BLaER1 treated with 17β-estradiol and CSF1 and Interleukin-3, amounts not matched to agents 10 nM and 100 nM (cell line): ENCODE measurements around the gene WASHC4.

Source experiments
- H3K27ac ChIP-seq, 11 experiments: shearing (Covaris generic); formaldehyde crosslinking; 2 replicates each; pipeline ENCODE4 v1.8.1; 2022
- H3K27me3 ChIP-seq, 11 experiments: shearing (Covaris generic); formaldehyde crosslinking; 2 replicates each; pipeline ENCODE4 v1.8.1; 2022
- H3K36me3 ChIP-seq, 11 experiments: shearing (Covaris generic); formaldehyde crosslinking; 2 replicates each; pipeline ENCODE4 v1.8.1; 2022
- H3K4me1 ChIP-seq, 10 experiments: shearing (Covaris generic); formaldehyde crosslinking; 2 replicates each; pipeline ENCODE4 v1.8.1; 2022
- H3K4me2 ChIP-seq, 11 experiments: shearing (Covaris generic); formaldehyde crosslinking; 2 replicates each; pipeline ENCODE4 v1.8.1; 2022
- H3K4me3 ChIP-seq, 10 experiments: shearing (Covaris generic); formaldehyde crosslinking; 2 replicates each; pipeline ENCODE4 v1.8.1; 2022
- H3K9ac ChIP-seq, 11 experiments: shearing (Covaris generic); formaldehyde crosslinking; 2 replicates each; pipeline ENCODE4 v1.8.1; 2022
- H3K9me3 ChIP-seq, 11 experiments: shearing (Covaris generic); formaldehyde crosslinking; replicated peaks in 1 of 11; 2 replicates each; pipeline ENCODE4 v1.8.1; 2022
- H4K20me1 ChIP-seq, 11 experiments: shearing (Covaris generic); formaldehyde crosslinking; 2 replicates each; pipeline ENCODE4 v1.8.1; 2022
- Cebpa-rat ChIP-seq, 11 experiments: shearing (Covaris generic); IDR thresholded peaks; 2 replicates each; pipeline ENCODE4 v1.8.1; 2022

WASHC4 gene

GRCh38 chr12:105120551-105120950 is 13.0 kb downstream of the WASHC4 start:
- no peak for TF ChIP-seq Cebpa-rat (IDR thresholded peaks at IDR 0.05)
- H3K4me2 ChIP-seq: no peak overlapping the region
- H3K27ac ChIP-seq: no peak overlapping the region
- no peaks in the 10 kb centered on the region for H3K4me1 ChIP-seq
- no peak overlapping the region for H3K4me3 ChIP-seq
- H4K20me1 ChIP-seq: peaks cover 13 to 100% (median 78%) of the 10 kb centered on the region in 11 experiments; a peak in 19 of 22 replicates
- H3K36me3 ChIP-seq: peaks cover 97 to 100% (median 100%) of the 10 kb centered on the region in 11 experiments
- no peaks in the 10 kb centered on the region for H3K27me3 ChIP-seq
- H3K9me3 ChIP-seq: no peaks in the 10 kb centered on the region
- H3K9ac ChIP-seq: no peak overlapping the region

GRCh38 chr12:105138248-105138647 is 30.7 kb downstream of the WASHC4 start:
- Histone ChIP-seq H3K4me3 (no peak overlapping the region), H4K20me1 (peaks cover 6 to 98% (median 55%) of the 10 kb centered on the region in 11 experiments; a peak in 20 of 22 replicates), H3K9me3 (no peaks in the 10 kb centered on the region), H3K36me3 (peaks cover 88 to 100% (median 94%) of the 10 kb centered on the region in 11 experiments), H3K27ac (no peak overlapping the region), H3K9ac (no peak overlapping the region), H3K4me2 (no peak overlapping the region), H3K27me3 (no peaks in the 10 kb centered on the region), H3K4me1 (no peaks in the 10 kb centered on the region)
- no peak for TF ChIP-seq Cebpa-rat (IDR thresholded peaks at IDR 0.05)

- Histone ChIP-seq H3K4me3 (no peak overlapping the region), H3K4me2 (no peak overlapping the region), H3K27ac (no peak overlapping the region), H4K20me1 (peaks cover 4 to 98% (median 42%) of the 10 kb centered on the region in 11 experiments; a peak in 18 of 22 replicates), H3K9me3 (no peaks in the 10 kb centered on the region), H3K9ac (no peak overlapping the region), H3K27me3 (no peaks in the 10 kb centered on the region), H3K4me1 (no peaks in the 10 kb centered on the region), H3K36me3 (peaks cover 85 to 100% (median 94%) of the 10 kb centered on the region in 11 experiments)
- no peak for TF ChIP-seq Cebpa-rat (IDR thresholded peaks at IDR 0.05)
Measured at GRCh38 chr12:105141320-105141922, 33.9 kb downstream of the WASHC4 start.

- no peaks in the 10 kb centered on the region for H3K4me1 ChIP-seq
- no peaks in the 10 kb centered on the region for H3K9me3 ChIP-seq
- peaks cover 0 to 98% (median 34%) of the 10 kb centered on the region in 11 experiments; a peak in 18 of 22 replicates for H4K20me1 ChIP-seq
- no peak overlapping the region for H3K9ac ChIP-seq
- H3K27ac ChIP-seq: no peak overlapping the region
- no peak overlapping the region for H3K4me2 ChIP-seq
- no peak for TF ChIP-seq Cebpa-rat (IDR thresholded peaks at IDR 0.05)
- H3K4me3 ChIP-seq: no peak overlapping the region
- H3K36me3 ChIP-seq: peaks cover 85 to 100% (median 94%) of the 10 kb centered on the region in 11 experiments
- H3K27me3 ChIP-seq: no peaks in the 10 kb centered on the region
Measured at GRCh38 chr12:105142259-105142658, 34.7 kb downstream of the WASHC4 start.

GRCh38 chr12:105156260-105156659 is 48.7 kb downstream of the WASHC4 start:
- Histone ChIP-seq H3K9ac (no peak overlapping the region), H3K27me3 (no peaks in the 10 kb centered on the region), H3K36me3 (peaks cover 87 to 100% (median 98%) of the 10 kb centered on the region in 11 experiments), H3K4me2 (no peak overlapping the region), H3K4me3 (no peak overlapping the region), H3K4me1 (no peaks in the 10 kb centered on the region), H4K20me1 (peaks cover 0 to 97% (median 19%) of the 10 kb centered on the region in 11 experiments; a peak in 15 of 22 replicates), H3K9me3 (no peaks in the 10 kb centered on the region), H3K27ac (no peak overlapping the region)
- TF ChIP-seq Cebpa-rat (IDR thresholded peaks at IDR 0.05): no peak

- H3K36me3 ChIP-seq: peaks cover 87 to 100% (median 98%) of the 10 kb centered on the region in 11 experiments
- no peak for TF ChIP-seq Cebpa-rat (IDR thresholded peaks at IDR 0.05)
Measured at GRCh38 chr12:105157606-105158005, 50.1 kb downstream of the WASHC4 start.

GRCh38 chr12:105158876-105159275 is 51.3 kb downstream of the WASHC4 start:
- H3K9ac ChIP-seq: no peak overlapping the region
- no peak overlapping the region for H3K4me2 ChIP-seq
- no peak for TF ChIP-seq Cebpa-rat (IDR thresholded peaks at IDR 0.05)
- no peaks in the 10 kb centered on the region for H3K9me3 ChIP-seq
- H3K4me3 ChIP-seq: no peak overlapping the region
- H3K36me3 ChIP-seq: peaks cover 87 to 100% (median 98%) of the 10 kb centered on the region in 11 experiments
- no peaks in the 10 kb centered on the region for H3K4me1 ChIP-seq
- no peaks in the 10 kb centered on the region for H3K27me3 ChIP-seq
- H4K20me1 ChIP-seq: peaks cover 0 to 97% (median 31%) of the 10 kb centered on the region in 11 experiments; a peak in 18 of 22 replicates
- no peak overlapping the region for H3K27ac ChIP-seq

More at GRCh38 chr12:105157606-105158005, 50.1 kb downstream of the WASHC4 start:
- H3K4me1 ChIP-seq: no peaks in the 10 kb centered on the region
- no peak overlapping the region for H3K27ac ChIP-seq
- no peak overlapping the region for H3K9ac ChIP-seq
- no peak overlapping the region for H3K4me3 ChIP-seq
- peaks cover 0 to 97% (median 23%) of the 10 kb centered on the region in 11 experiments; a peak in 18 of 22 replicates for H4K20me1 ChIP-seq
- no peaks in the 10 kb centered on the region for H3K27me3 ChIP-seq
- no peak overlapping the region for H3K4me2 ChIP-seq
- H3K9me3 ChIP-seq: no peaks in the 10 kb centered on the region

GRCh38 chr12:105162174-105162573 is 54.6 kb downstream of the WASHC4 start:
- H4K20me1 ChIP-seq: peaks cover 0 to 100% (median 34%) of the 10 kb centered on the region in 11 experiments; a peak in 18 of 22 replicates
- no peak overlapping the region for H3K4me3 ChIP-seq
- peaks cover 94 to 100% (median 100%) of the 10 kb centered on the region in 11 experiments for H3K36me3 ChIP-seq
- H3K27ac ChIP-seq: no peak overlapping the region
- TF ChIP-seq Cebpa-rat (IDR thresholded peaks at IDR 0.05): no peak
- H3K4me2 ChIP-seq: no peak overlapping the region
- H3K4me1 ChIP-seq: no peaks in the 10 kb centered on the region
- no peaks in the 10 kb centered on the region for H3K27me3 ChIP-seq
- H3K9ac ChIP-seq: no peak overlapping the region
- H3K9me3 ChIP-seq: no peaks in the 10 kb centered on the region

- Histone ChIP-seq H3K4me3 (no peak overlapping the region), H3K4me1 (no peaks in the 10 kb centered on the region), H3K9me3 (no peaks in the 10 kb centered on the region), H3K4me2 (no peak overlapping the region), H3K27ac (no peak overlapping the region), H4K20me1 (peaks cover 0 to 100% (median 28%) of the 10 kb centered on the region in 11 experiments; a peak in 18 of 22 replicates), H3K9ac (no peak overlapping the region), H3K27me3 (no peaks in the 10 kb centered on the region), H3K36me3 (peaks cover 90 to 100% (median 100%) of the 10 kb centered on the region in 11 experiments)
- TF ChIP-seq Cebpa-rat (IDR thresholded peaks at IDR 0.05): no peak
Measured at GRCh38 chr12:105164068-105164467, 56.5 kb downstream of the WASHC4 start.

GRCh38 chr12:105166736-105167135 is 59.2 kb downstream of the WASHC4 start:
- H3K9ac ChIP-seq: no peak overlapping the region
- H3K4me3 ChIP-seq: no peak overlapping the region
- H3K27ac ChIP-seq: no peak overlapping the region
- TF ChIP-seq Cebpa-rat (IDR thresholded peaks at IDR 0.05): no peak
- H3K4me1 ChIP-seq: no peaks in the 10 kb centered on the region
- peaks cover 0 to 100% (median 26%) of the 10 kb centered on the region in 11 experiments; a peak in 17 of 22 replicates for H4K20me1 ChIP-seq
- H3K9me3 ChIP-seq: no peaks in the 10 kb centered on the region
- H3K4me2 ChIP-seq: no peak overlapping the region
- H3K27me3 ChIP-seq: no peaks in the 10 kb centered on the region
- peaks cover 93 to 100% (median 99%) of the 10 kb centered on the region in 11 experiments for H3K36me3 ChIP-seq
